HepG2 (cell line): Measurements from ENCODE around the gene QSOX2. TPM values are rescaled to one million over a fixed set of nuclear protein-coding genes. Genes with fewer than 3 reads are reported as not detected.
A peak's percentile ranks its signal among the peaks of the same experiment; 100 is the strongest.

ENCODE experiments used
- AGO2 ChIP-seq: fragments of 200-400 bp; formaldehyde crosslinking; optimal IDR thresholded peaks from 2 replicates; pipeline ENCODE3; 2017; ENCODE audit warnings: mild to moderate bottlenecking, low read depth, low read length, moderate library complexity
- ARID2 ChIP-seq: sonication (generic); formaldehyde crosslinking; IDR thresholded peaks from 2 replicates; pipeline ENCODE4 v1.8.1; 2022; ENCODE audit warnings: mild to moderate bottlenecking, missing genetic modification reagents, borderline replicate concordance
- BRD4 ChIP-seq: sonication (generic); formaldehyde crosslinking; IDR thresholded peaks from 2 replicates; pipeline ENCODE4 v1.4.0; 2020; ENCODE audit warnings: missing genetic modification reagents
- ETS1 ChIP-seq: sonication (generic); formaldehyde crosslinking; IDR thresholded peaks from 2 replicates; pipeline ENCODE4 v1.4.0; 2020; ENCODE audit warnings: missing genetic modification reagents
- HMG20B ChIP-seq: conservative IDR thresholded peaks from 2 replicates; pipeline ENCODE4 v1.6.1; 2016; ENCODE audit warnings: missing genetic modification reagents, missing compliant biosample characterization
- KDM3A ChIP-seq: IDR thresholded peaks from 2 replicates; pipeline ENCODE4 v1.6.1; 2018; ENCODE audit warnings: low read depth, missing compliant biosample characterization
- KDM6A ChIP-seq: IDR thresholded peaks from 2 replicates; pipeline ENCODE4 v1.6.1; 2016; ENCODE audit warnings: low read depth
- KLF6 ChIP-seq: IDR thresholded peaks from 2 replicates; pipeline ENCODE4 v1.8.0; 2016; ENCODE audit warnings: missing biosample characterization, missing genetic modification reagents
- MAZ ChIP-seq, 2 experiments: sonication (generic) in 1 of 2; formaldehyde crosslinking in 1 of 2; IDR thresholded peaks; 2 replicates each; pipeline versions ENCODE4 v1.5.0 to v1.6.1; 2012 to 2020; ENCODE audit warnings: low read depth in 2 of 2, mild to moderate bottlenecking in 2 of 2, borderline replicate concordance in 1 of 2, improper control_type of control experiment in 1 of 2, low read length in 1 of 2, missing genetic modification reagents in 1 of 2, moderate library complexity in 1 of 2
- MTF2 ChIP-seq: sonication (generic); formaldehyde crosslinking; IDR thresholded peaks from 2 replicates; pipeline ENCODE4 v1.5.0; 2020; ENCODE audit warnings: missing genetic modification reagents, borderline replicate concordance
- NFE2L1 ChIP-seq: sonication (generic); formaldehyde crosslinking; IDR thresholded peaks from 2 replicates; pipeline ENCODE4 v1.4.0; 2020; ENCODE audit warnings: missing genetic modification reagents, mild to moderate bottlenecking, borderline replicate concordance
- NR2F2 ChIP-seq: IDR thresholded peaks from 2 replicates; pipeline ENCODE4 v1.6.1; 2012; ENCODE audit warnings: low read depth, inconsistent platforms, borderline replicate concordance
- POGZ ChIP-seq: sonication (generic); formaldehyde crosslinking; IDR thresholded peaks from 2 replicates; pipeline ENCODE4 v1.4.0; 2020; ENCODE audit warnings: mild to moderate bottlenecking, missing genetic modification reagents
- POLR2G ChIP-seq: fragments of 200-400 bp; formaldehyde crosslinking; IDR thresholded peaks from 2 replicates; pipeline ENCODE4 v1.6.1; 2018; ENCODE audit warnings: mild to moderate bottlenecking, low read depth, low read length, moderate library complexity
- SAFB2 ChIP-seq: sonication (generic); formaldehyde crosslinking; IDR thresholded peaks from 2 replicates; pipeline ENCODE4 v1.5.1; 2020; ENCODE audit warnings: missing genetic modification reagents, low read depth, mild to moderate bottlenecking, borderline replicate concordance
- SNAPC2 ChIP-seq: sonication (generic); formaldehyde crosslinking; IDR thresholded peaks from 2 replicates; pipeline ENCODE4 v1.8.1; 2022; ENCODE audit warnings: mild to moderate bottlenecking, missing genetic modification reagents
- ZNF546 ChIP-seq: sonication (generic); formaldehyde crosslinking; conservative IDR thresholded peaks from 2 replicates; pipeline ENCODE4 v1.8.1; 2023; ENCODE audit warnings: mild to moderate bottlenecking, missing genetic modification reagents
- ZNF614 ChIP-seq: IDR thresholded peaks from 2 replicates; pipeline ENCODE4 v1.6.1; 2018; ENCODE audit warnings: missing biosample characterization, missing genetic modification reagents, inconsistent platforms, borderline replicate concordance
- ZNF850 ChIP-seq: sonication (generic); formaldehyde crosslinking; conservative IDR thresholded peaks from 2 replicates; pipeline ENCODE4 v1.9.0; 2021; ENCODE audit warnings: mild to moderate bottlenecking, missing genetic modification reagents
- polyA plus RNA-seq, 8 experiments: library from polyadenylated mRNA; depleted of rRNA in 3 of 8; stranded (reverse) in 7 of 8; unstranded in 1 of 8; fragments of >200 nt; fragmentation: Illumina TruSeq in 4 of 8; extraction: Trizol in 4 of 8; gene quantifications; 2 replicates each; pipeline versions ENCODE4 v1.2.1 to v1.2.3, GENCODE V29; 2011 to 2016; ENCODE audit warnings: low read depth in 4 of 8, missing spikeins in 1 of 8, mixed read lengths in 1 of 8; ENCODE audit not compliant: insufficient read depth in 1 of 8
- total RNA-seq, 5 experiments: library from RNA; depleted of rRNA; stranded (reverse); fragments of >200 nt; fragmentation: Illumina TruSeq; extraction: Trizol; gene quantifications; 2 replicates each; pipeline ENCODE4 v1.2.3, GENCODE V29; 2016; ENCODE audit warnings: low read depth in 1 of 5
- TF ChIP-seq, protein P1 (sequence below): sonication (generic); formaldehyde crosslinking; IDR thresholded peaks from 2 replicates; pipeline ENCODE4 v1.5.0; 2020; ENCODE audit warnings: missing genetic modification reagents, mild to moderate bottlenecking, borderline replicate concordance
- TF ChIP-seq, protein P2 (sequence below): sonication (generic); formaldehyde crosslinking; IDR thresholded peaks from 2 replicates; pipeline ENCODE4 v1.4.0; 2020; ENCODE audit warnings: missing genetic modification reagents
- TF ChIP-seq, protein P3 (sequence below): sonication (generic); formaldehyde crosslinking; conservative IDR thresholded peaks from 2 replicates; pipeline ENCODE4 v1.4.0; 2020; ENCODE audit warnings: missing genetic modification reagents

The QSOX2 gene
- total and polyA plus RNA-seq, 2 of the 13 experiments (the other 11 are each of a cell fraction or from before 2014, with no cell fraction given): 27.1 to 42.1 TPM

DNA sequence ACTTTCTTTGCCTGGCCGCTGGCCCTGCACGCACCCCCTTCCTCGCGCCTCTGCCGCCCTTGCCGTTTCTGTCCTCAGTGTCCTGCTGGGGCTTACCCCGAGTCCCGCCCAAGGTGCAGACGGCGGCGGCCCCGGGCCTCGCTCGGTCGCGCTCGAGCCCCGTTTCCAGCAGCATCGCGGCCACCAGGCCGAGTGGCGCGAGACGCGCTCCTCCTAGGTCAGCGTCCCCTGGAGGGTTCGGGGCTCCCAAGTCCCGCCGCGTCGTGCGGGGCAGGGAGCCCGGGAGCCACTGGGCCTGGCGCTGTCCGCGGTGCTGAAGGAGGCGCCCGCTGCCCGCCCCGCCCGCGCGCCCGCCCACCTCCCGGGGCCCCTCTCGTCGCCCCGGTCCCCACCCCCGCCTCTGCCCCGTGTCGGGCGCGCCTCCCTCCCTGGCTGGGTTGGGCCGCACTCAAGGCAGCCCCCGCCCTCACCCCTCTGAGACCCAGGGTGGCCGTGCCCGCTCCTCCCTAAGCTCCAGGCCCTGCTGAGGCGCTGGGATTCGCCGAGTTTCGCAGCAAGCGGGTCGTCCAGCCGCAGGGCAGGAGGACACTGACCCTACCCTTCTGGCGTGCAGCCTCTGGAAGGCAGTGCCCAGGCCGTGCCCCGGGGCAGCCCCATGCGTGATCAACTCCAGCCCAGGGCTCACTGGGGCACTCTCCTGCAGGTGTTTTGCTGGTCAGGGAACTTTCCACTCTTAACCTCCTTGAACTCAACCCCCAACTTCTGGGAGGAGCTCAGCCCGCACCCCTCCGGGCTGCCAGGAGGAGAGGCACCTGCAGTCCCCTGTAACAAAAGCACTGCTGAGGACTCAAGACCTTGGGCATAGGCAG, 40.5 kb downstream of the QSOX2 start, which contains the start of gene LHX3 (continued):
- no peak for TF ChIP-seq MTF2 (CRISPR knock-in tag)
- TF ChIP-seq MAZ (IDR thresholded peaks at IDR 0.05; ENCODE audit: borderline replicate concordance, low read depth, low read length): no peak
- TF ChIP-seq MAZ (CRISPR knock-in tag; IDR thresholded peaks at IDR 0.05; ENCODE audit: low read depth): 0 out of 2 replicates have a peak, but pooled peaks have one; percentile 28
- no peak for TF ChIP-seq KDM3A (CRISPR knock-in tag)
- TF ChIP-seq, protein P1, sequence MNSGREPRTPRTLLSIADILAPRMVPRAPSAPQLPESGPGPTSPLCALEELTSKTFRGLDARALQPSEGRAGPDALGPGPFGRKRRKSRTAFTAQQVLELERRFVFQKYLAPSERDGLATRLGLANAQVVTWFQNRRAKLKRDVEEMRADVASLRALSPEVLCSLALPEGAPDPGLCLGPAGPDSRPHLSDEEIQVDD: no peak
- TF ChIP-seq ARID2 (CRISPR knock-in tag): no peak
- TF ChIP-seq HMG20B (CRISPR knock-in tag): no peak
- TF ChIP-seq, protein P2, sequence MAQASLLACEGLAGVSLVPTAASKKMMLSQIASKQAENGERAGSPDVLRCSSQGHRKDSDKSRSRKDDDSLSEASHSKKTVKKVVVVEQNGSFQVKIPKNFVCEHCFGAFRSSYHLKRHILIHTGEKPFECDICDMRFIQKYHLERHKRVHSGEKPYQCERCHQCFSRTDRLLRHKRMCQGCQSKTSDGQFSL (CRISPR knock-in tag): 0 out of 2 replicates have a peak, but pooled peaks have one; percentile 24
- TF ChIP-seq KDM6A: no peak
- TF ChIP-seq POGZ (CRISPR knock-in tag): no peak
- no peak; the same call in 1 of the 2 replicates for TF ChIP-seq POLR2G
- 0 out of 2 replicates have a peak, but pooled peaks have one; percentile 71 for TF ChIP-seq ETS1 (CRISPR knock-in tag)
- no peak for TF ChIP-seq SNAPC2
- TF ChIP-seq AGO2: peak; percentile 91
- no peak for TF ChIP-seq NR2F2
- TF ChIP-seq BRD4 (CRISPR knock-in tag): no peak
- no peak for TF ChIP-seq ZNF546 (CRISPR knock-in tag)
- TF ChIP-seq, protein P3, sequence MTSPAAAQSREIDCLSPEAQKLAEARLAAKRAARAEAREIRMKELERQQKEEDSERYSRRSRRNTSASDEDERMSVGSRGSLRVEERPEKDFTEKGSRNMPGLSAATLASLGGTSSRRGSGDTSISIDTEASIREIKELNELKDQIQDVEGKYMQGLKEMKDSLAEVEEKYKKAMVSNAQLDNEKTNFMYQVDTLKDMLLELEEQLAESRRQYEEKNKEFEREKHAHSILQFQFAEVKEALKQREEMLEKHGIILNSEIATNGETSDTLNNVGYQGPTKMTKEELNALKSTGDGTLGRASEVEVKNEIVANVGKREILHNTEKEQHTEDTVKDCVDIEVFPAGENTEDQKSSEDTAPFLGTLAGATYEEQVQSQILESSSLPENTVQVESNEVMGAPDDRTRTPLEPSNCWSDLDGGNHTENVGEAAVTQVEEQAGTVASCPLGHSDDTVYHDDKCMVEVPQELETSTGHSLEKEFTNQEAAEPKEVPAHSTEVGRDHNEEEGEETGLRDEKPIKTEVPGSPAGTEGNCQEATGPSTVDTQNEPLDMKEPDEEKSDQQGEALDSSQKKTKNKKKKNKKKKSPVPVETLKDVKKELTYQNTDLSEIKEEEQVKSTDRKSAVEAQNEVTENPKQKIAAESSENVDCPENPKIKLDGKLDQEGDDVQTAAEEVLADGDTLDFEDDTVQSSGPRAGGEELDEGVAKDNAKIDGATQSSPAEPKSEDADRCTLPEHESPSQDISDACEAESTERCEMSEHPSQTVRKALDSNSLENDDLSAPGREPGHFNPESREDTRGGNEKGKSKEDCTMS: no peak
- TF ChIP-seq ZNF850 (CRISPR knock-in tag): no peak
- TF ChIP-seq ZNF614 (CRISPR knock-in tag): no peak
- TF ChIP-seq SAFB2 (CRISPR knock-in tag): no peak
- TF ChIP-seq NFE2L1 (CRISPR knock-in tag): no peak
- 0 out of 2 replicates have a peak, but pooled peaks have one; percentile 57 for TF ChIP-seq KLF6 (CRISPR knock-in tag)
